Stimulated activated CD4-positive, alpha-beta T cell treated with anti-CD3 and anti-CD28 coated beads, Interleukin-4, amount 100 ng/mL, for 24 hours (primary cell): ENCODE measurements around the gene TRIM52.

Experiments
- DNase-seq: peaks from one replicate; pipeline ENCODE4 v3.0.0-alpha.2; 2020

The TRIM52 gene

DNA sequence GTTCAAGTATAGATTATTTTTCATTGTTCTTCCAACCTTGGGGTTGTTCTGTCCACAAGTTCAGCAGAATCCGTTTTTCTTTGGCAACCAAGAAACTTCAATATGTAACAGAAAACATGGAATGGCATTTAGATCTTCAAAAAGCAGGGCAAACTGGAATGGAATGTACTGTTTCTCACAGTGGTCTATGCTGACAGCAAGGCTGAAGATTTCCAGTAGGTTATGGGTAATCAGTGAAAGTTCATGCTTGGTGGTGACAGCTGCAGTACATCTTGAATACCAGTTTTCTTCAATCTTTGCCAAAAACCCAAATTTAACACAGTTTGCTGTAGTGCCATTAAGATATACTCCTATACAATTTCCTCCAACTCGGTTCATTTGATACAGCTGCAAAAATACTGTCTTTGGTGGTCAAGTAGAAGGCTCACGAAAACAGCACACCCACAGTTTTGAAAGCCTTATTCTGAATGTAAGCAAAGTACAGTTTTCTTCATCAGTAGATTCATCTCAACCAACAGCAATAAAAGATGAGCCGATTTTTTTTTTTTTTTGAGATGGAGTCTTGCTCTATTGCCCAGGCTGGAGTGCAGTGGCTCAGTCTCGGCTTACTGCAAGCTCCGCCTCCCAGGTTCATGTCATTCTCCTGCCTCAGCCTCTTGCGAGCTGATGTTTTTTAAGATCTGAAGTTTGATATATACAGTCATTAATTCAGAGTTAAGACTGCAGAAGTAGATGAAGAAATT lies 4.9 kb downstream of the TRIM52 start:
- DNase-seq: no peak

DNA sequence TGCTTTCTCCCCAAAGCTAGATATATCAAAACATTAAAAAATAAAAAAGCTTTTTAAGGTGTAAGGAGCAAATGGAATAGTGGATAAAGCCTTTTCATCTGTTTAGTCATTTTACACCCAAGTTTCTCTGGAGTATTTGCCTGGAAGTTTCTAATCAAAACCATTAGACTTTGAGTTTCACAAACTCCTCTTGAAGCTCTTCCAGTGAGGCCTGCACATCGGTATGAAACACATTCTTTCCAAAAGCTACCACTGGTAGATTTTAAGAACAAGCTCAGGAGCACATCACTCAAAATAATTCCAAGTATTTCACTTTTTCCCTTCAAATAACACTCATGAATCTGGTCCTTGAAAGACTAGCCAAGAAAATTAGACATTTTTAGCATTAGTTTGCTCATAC lies 5.7 kb downstream of the TRIM52 start:
- DNase-seq: no peak

GRCh38 chr5:181248277-181248676 lies 12.7 kb downstream of the TRIM52 start:
- no peak for DNase-seq

GRCh38 chr5:181246276-181247049 lies 14.5 kb downstream of the TRIM52 start:
- peak; percentile 82 for DNase-seq

- DNase-seq: no peak
Measured at GRCh38 chr5:181245427-181246275, 15.3 kb downstream of the TRIM52 start.

DNA sequence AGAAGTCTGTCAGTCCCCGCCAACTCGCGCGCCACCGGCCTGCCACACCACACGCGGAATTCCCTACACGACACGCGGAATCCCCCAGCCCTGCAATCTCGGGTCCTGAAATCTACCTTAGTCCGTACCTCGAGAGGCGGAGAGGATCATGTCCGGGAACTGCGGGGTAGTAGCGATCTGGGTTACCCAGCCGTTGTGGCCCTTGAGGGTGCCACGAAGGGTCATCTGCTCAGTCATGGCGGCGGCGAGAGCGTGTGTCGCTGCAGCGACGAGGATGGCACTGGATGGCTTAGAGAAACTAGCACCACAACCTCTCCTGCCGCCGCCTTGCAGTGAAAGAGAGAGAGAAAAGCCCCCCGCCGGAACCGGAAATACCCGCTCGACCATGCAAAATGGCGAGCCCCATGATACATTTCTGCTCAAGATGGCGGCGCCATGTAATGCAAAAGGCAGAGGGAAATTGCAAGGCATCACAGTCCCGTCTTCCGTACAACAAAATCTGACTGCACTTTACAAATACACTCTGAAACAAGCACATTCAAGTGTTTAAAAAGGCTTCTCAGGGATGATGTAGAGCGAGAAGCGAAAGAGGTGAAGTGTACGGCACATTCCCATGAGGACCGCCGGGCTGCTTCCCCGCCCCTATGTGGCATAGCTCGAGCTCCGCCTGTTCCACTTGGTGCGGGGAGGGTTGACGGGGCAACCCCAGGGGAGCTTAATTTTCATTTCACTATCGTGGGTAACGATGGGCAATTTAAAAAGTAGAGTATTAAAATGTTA lies 17.2 kb downstream of the TRIM52 start, which contains the start of gene RACK1:
RACK1 (minus strand) TSS at position 343 of the 780 bp plus-strand sequence; CDS start at position 237, 106 bp downstream.
- peak; percentile 93 for DNase-seq

DNA sequence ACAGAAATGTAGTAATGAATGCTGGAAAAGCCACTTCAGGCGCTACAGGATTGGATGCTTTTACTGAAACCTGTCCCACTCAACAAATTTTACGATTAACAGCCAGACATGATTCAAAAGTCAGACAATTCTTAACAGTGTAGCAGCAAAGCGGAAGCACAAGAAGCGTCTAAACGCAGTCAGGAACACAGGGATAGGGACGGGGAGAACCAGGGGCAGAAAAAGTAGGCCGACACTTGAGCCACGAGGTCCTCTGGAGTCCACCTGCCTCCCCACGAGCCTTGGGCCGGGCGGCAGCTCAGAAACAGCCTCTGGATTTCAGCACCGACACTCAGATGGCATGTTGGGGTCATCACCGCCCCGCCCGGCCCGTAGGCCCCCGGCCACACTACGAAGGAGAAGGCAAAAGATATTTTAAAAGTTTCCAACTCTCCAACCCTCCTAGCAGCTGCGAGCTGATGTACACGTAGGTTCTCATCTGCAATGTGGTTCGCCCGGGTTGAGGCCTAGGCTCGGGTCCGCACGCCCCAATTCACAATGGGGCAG lies 17.9 kb downstream of the TRIM52 start:
- DNase-seq: no peak

- DNase-seq: no peak
Measured at GRCh38 chr5:181242031-181242451, 18.9 kb downstream of the TRIM52 start.

GRCh38 chr5:181241393-181241975 lies 19.5 kb downstream of the TRIM52 start:
- peak; percentile 67 for DNase-seq

GRCh38 chr5:181239062-181239663 lies 21.8 kb downstream of the TRIM52 start:
- DNase-seq: no peak

GRCh38 chr5:181237729-181238385 lies 23.1 kb downstream of the TRIM52 start:
- DNase-seq: no peak

GRCh38 chr5:181236954-181237641 lies 23.8 kb downstream of the TRIM52 start:
- no peak for DNase-seq

GRCh38 chr5:181236471-181236870 lies 24.5 kb downstream of the TRIM52 start:
- no peak for DNase-seq

GRCh38 chr5:181235689-181236366 lies 25.1 kb downstream of the TRIM52 start:
- DNase-seq: no peak

- no peak for DNase-seq
Measured at GRCh38 chr5:181235323-181235688, 25.6 kb downstream of the TRIM52 start.

DNA sequence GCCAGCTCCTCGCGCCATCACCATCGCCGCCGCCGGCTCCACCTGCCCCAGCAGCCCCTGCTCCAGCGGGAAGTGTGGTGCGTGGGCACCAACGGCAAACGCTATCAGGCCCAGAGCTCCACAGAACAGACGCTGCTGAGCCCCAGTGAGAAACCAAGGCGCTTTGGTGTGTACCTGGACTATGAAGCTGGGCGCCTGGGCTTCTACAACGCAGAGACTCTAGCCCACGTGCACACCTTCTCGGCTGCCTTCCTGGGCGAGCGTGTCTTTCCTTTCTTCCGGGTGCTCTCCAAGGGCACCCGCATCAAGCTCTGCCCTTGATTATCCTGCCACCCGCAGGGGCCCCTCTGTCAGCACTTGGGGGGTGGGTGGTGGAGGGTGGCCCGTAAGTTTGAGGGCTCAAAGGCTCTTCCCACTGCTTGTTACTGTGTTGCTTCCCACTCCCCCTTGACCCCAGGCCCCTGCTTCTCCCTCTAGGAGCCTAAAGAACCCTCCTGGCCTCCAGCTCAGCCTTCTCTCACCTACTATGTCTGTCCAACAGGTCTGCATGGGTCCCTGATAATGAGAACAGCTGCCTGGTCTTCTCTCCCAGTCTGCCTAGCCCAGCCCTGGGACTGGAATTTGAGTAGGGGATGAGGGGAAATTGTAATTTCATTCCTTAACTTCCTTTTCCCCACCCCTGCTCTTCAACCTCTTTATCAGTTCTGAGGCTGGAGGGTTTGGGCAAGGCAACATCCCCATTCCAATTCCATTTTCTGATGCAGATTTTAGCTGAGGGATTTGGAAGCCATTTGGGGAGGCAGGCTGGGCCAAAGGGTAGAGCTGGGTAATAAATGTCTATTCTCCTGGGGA lies 26.3 kb downstream of the TRIM52 start:
- no peak for DNase-seq

GRCh38 chr5:181233801-181234454 lies 27.0 kb downstream of the TRIM52 start:
- no peak for DNase-seq
